Activated naive CD4-positive, alpha-beta T cell treated with anti-CD3 and anti-CD28 coated beads, Interleukin-2, amount 50 U/mL, for 24 hours (primary cell): Measurements from ENCODE around the gene SMTN.

ENCODE experiments used
- H3K27ac Mint-ChIP-seq: one replicate; pipeline ENCODE4 v1.8.0; 2021; ENCODE audit warnings: mild to moderate bottlenecking, mixed read lengths
- H3K27me3 Mint-ChIP-seq: one replicate; pipeline ENCODE4 v1.8.0; 2021; ENCODE audit warnings: mixed read lengths
- H3K36me3 Mint-ChIP-seq: one replicate; pipeline ENCODE4 v1.8.0; 2021; ENCODE audit warnings: mixed read lengths
- H3K4me1 Mint-ChIP-seq: one replicate; pipeline ENCODE4 v1.8.0; 2021; ENCODE audit warnings: mixed read lengths
- H3K4me3 Mint-ChIP-seq: one replicate; pipeline ENCODE4 v1.8.0; 2021; ENCODE audit warnings: mild to moderate bottlenecking, mixed read lengths
- H3K9me3 Mint-ChIP-seq: one replicate; pipeline ENCODE4 v1.8.0; 2021; ENCODE audit warnings: mixed read lengths

Gene SMTN

DNA sequence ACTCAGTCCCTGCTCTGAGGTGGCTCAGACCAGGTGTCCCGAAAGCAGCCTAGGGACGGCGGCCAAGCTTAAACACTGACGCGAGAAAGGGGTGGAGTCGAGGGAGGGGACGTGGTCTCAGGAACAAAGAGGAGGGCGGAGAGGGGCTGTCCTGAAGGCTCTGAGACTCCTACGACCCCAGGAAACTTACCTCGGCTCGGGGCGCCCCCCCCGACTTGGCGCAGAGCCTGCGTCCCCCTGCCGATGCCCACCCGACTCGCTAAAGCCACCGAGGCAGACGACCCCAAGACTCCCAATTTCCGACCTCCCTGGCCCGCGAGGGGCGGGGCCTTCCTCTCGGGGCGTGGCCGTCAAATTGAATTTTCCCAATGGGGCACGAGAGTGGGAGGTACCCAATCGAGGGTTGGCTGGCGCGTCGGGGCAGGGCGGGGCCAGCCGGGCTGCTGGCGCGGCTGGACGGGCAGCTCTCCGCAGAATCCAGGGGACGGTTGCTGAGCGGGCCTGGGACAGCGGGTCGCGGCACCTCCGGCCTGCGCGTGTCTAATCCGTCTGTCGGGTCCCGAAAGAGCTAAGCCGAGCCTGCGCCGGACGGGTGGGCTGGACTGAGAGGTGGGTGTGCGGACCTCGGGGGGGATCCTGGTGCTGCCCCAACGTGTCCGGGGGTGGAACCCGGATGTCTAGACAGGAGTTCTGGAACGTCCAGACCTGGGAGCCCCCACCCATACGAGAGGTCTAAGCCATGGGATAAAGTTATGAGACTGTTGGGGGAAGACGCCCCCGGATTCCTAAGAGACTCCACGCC lies at the start of gene SMTN:
SMTN (plus strand) TSS at position 471 of the 802 bp plus-strand sequence. CDS start 1,941 bp downstream, outside the sequence.
- Mint-ChIP-seq H3K4me1 (peaks cover 28% of the 10 kb centered on the region), H3K27me3 (no peaks in the 10 kb centered on the region), H3K36me3 (no peaks in the 10 kb centered on the region), H3K27ac (peak within 1 kb of the TSS; percentile 74), H3K4me3 (peak within 1 kb of the TSS; percentile 87), H3K9me3 (no peaks in the 10 kb centered on the region)

DNA sequence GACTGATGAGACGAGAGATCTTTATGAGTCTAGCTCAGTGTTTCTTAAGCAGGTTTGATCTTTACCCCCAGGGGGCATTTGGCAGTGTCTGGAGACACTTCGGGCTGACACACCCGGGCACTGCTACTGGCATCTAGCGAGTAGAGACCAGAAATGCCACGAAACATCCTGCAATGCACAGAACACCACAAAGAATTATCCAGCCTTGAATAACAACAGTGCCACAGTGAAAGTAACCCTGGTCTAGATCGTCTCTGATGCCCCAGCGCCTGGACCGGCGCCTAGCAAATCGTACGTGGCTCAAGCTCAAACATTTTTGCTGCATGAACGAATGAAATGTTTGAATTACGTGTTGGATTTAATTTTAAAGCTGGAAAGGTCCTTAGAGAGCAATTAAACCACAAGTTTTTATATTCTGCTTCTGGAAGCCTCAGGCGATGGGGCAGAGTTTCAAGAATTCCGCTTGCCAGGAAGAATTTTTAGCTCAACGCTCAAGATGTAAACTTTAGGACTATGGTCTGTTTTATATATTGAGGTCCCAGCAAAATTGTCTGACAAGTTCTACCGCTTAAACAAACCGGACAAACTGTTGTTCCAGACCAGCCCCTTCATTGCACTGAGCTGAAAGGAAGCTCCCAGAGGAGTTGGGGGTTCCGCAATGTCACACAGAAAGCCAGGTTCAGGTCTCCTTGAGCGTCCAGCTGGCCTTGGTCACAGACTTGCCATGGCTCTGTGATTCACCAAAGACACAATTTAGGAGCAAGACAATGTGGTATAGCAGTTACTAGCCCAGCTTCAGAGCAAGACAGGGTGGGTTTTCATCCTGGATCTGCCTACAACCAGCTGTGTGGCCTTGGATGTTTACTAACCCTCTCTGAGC lies 44.2 kb upstream of the SMTN start:
- no peak overlapping the region for H3K27ac Mint-ChIP-seq
- no peak overlapping the region for H3K4me3 Mint-ChIP-seq

GRCh38 chr22:31038686-31039085 lies 42.4 kb upstream of the SMTN start:
- Mint-ChIP-seq H3K4me3 (no peak overlapping the region), H3K36me3 (no peaks in the 10 kb centered on the region), H3K27ac (no peak overlapping the region), H3K9me3 (no peaks in the 10 kb centered on the region), H3K4me1 (no peaks in the 10 kb centered on the region), H3K27me3 (no peaks in the 10 kb centered on the region)

More for the DNA sequence above, 44.2 kb upstream of the SMTN start:
- H3K4me1 Mint-ChIP-seq, result no peaks in the 10 kb centered on the region
- no peaks in the 10 kb centered on the region for H3K36me3 Mint-ChIP-seq
- no peaks in the 10 kb centered on the region for H3K9me3 Mint-ChIP-seq
- no peaks in the 10 kb centered on the region for H3K27me3 Mint-ChIP-seq

DNA sequence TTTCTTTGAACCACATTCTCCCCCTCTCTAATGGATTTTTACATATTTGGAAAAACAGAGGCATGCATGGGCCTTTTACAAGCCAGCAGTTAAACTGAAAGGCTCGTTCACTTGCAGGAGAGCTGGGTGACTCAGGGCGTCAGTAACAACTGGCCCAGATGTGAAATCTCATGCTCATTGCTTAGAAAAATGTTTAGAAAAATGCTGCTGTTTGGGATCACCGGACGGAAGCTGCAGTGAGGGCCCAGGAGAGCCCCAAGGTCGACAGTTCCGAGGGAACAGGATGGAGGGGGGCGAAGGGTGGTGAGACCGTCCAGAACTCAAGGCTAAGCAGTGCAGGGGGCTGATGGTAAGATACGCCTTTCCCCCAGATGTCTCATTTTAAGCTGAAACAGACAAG lies 41.7 kb upstream of the SMTN start:
- Mint-ChIP-seq H3K4me1 (no peaks in the 10 kb centered on the region), H3K36me3 (no peaks in the 10 kb centered on the region), H3K4me3 (no peak overlapping the region), H3K27me3 (no peaks in the 10 kb centered on the region), H3K9me3 (no peaks in the 10 kb centered on the region), H3K27ac (no peak overlapping the region)

DNA sequence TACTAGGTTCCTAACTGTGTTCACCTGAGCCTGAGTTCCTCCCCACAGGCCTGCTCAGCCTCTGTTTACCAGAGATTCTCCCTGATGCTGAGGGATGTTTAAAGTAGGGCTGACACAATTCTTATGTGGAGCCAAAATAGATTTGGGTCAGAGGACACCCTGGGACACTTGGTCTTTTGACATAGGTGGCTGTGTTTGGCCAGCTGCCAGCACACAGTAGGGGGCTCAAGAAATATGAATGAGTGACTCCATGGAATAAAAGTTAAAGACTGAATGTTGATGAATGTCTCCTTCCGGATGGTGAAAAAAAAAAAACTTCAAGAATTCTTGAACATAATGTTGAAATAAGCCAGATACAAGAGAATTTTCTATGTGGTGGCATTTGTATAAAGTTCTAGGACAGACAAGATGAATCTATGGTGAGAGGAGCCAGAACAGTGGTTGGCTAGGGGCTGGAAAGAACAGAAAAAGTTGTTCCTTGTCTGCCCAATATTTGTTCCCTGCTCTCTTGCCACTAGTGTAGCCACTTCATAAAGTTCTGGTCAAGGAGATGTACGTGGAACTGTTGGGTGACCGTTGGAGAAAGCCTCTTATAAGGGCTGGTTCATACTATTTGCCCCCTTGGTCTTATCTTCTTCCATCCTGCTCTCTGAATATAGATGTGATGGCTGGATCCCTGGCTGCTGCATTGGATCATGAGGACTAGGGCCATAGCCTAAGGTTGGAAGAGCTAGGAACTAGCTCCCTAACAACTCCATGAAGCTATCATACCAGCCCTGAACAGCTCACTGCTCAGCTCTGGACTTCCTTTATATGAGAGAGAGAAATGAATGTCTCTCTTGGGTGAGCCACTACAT lies 40.3 kb upstream of the SMTN start:
- Mint-ChIP-seq H3K27me3 (peaks cover 1% of the 10 kb centered on the region), H3K4me1 (no peaks in the 10 kb centered on the region), H3K4me3 (no peak overlapping the region), H3K9me3 (no peaks in the 10 kb centered on the region), H3K36me3 (no peaks in the 10 kb centered on the region), H3K27ac (no peak overlapping the region)

GRCh38 chr22:31044262-31044861 lies 36.8 kb upstream of the SMTN start:
- peaks cover 4% of the 10 kb centered on the region for H3K9me3 Mint-ChIP-seq
- H3K36me3 Mint-ChIP-seq, result no peaks in the 10 kb centered on the region
- no peaks in the 10 kb centered on the region for H3K4me1 Mint-ChIP-seq
- no peak overlapping the region for H3K27ac Mint-ChIP-seq
- peaks cover 1% of the 10 kb centered on the region for H3K27me3 Mint-ChIP-seq
- no peak overlapping the region for H3K4me3 Mint-ChIP-seq

DNA sequence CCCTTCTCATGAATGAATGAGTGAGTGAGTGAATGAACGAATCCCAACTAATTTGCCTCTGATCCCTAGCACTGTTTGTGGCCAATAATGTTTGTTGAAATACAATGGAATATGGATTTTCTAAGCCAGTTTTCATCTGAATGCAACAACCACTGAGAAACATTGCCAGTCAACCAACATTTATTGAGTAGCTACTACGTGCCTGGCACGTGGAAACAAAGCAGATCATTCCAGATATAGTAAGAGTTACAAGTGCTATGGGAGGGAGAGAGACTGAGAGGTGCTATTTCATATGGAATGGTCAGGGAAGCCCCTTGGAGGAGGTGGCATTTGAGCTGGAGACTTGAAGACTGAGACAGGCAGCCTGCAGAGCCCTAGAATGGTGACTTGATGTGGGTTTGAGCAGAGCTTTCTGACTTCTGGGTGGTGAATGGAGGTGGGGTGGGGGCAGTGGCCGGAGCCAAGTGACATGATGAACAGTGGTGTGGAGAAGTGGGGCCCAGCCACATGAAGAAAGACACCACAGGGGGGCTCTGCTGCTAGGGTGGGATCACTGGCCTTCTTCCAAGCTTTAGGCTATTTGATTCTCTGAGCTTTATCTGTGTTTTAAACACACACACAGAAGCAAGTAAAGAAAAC lies 35.1 kb upstream of the SMTN start:
- Mint-ChIP-seq H3K27me3 (peaks cover 1% of the 10 kb centered on the region), H3K9me3 (peaks cover 4% of the 10 kb centered on the region), H3K27ac (no peak overlapping the region), H3K36me3 (no peaks in the 10 kb centered on the region), H3K4me1 (no peaks in the 10 kb centered on the region), H3K4me3 (no peak overlapping the region)

DNA sequence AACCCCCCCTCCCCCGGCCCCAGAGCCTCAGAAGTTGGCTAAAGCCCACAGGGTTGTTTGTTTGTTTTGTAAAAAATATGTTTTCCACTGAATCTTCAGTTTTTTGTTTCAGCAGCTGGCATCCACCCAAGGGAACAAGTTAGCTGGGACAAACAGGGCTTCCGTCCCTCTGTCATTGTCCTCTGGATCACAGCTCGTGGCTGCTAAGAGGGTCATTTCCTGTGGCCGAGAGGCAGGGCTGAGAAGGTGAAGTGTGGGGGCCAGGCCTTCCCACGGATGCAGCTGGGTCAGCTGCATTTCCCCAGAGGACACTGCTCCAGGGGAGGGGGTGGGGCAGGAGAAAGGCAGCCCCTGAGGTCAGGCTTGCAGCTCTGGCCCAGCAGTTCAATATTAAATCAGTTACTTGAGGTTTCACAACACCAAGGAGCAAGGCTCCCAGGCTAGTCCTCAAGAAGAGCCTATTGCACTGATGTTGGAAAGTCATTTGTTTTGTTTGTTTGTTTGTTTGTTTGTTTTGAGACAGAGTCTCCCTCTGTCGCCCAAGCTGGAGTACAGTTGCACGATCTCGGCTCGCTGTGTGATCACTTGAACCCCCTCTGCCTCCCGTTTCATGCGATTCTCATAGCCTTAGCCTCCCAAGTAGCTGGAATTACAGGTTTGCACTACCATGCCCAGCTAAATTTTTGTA lies 34.4 kb upstream of the SMTN start:
- Mint-ChIP-seq H3K4me1 (no peaks in the 10 kb centered on the region), H3K27ac (no peak overlapping the region), H3K4me3 (no peak overlapping the region), H3K27me3 (peaks cover 1% of the 10 kb centered on the region), H3K9me3 (peaks cover 4% of the 10 kb centered on the region), H3K36me3 (no peaks in the 10 kb centered on the region)

DNA sequence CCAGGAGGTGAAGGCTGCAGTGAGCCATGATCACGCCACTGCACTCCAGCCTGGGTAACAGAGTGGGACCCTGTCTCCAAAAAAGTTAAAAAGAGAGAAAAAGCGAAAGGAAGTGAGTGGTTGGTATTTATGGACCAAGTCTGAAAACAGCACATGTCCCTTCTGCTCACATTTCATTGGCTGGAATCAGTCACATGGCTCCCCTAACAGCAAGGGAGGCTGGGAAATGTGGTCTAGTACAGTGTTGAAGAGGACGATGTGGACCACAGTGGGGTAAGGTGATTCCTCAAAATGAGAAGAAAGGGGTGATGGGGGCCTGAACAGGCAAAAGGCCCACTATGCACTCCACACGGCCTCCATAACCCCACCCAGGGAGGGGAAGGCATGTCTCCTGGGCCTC lies 32.5 kb upstream of the SMTN start:
- peaks cover 4% of the 10 kb centered on the region for H3K9me3 Mint-ChIP-seq
- no peak overlapping the region for H3K4me3 Mint-ChIP-seq
- H3K27me3 Mint-ChIP-seq, result peaks cover 1% of the 10 kb centered on the region
- H3K27ac Mint-ChIP-seq, result no peak overlapping the region
- H3K36me3 Mint-ChIP-seq, result no peaks in the 10 kb centered on the region
- H3K4me1 Mint-ChIP-seq, result no peaks in the 10 kb centered on the region

- Mint-ChIP-seq H3K4me1 (no peaks in the 10 kb centered on the region), H3K27ac (no peak overlapping the region), H3K36me3 (no peaks in the 10 kb centered on the region), H3K4me3 (no peak overlapping the region), H3K27me3 (peaks cover 1% of the 10 kb centered on the region), H3K9me3 (peaks cover 4% of the 10 kb centered on the region)
Measured at GRCh38 chr22:31049815-31050420, 31.2 kb upstream of the SMTN start.

- Mint-ChIP-seq H3K4me3 (no peak overlapping the region), H3K9me3 (no peaks in the 10 kb centered on the region), H3K4me1 (no peaks in the 10 kb centered on the region), H3K36me3 (no peaks in the 10 kb centered on the region), H3K27ac (no peak overlapping the region), H3K27me3 (no peaks in the 10 kb centered on the region)
Measured at GRCh38 chr22:31055117-31055634, 25.9 kb upstream of the SMTN start.

DNA sequence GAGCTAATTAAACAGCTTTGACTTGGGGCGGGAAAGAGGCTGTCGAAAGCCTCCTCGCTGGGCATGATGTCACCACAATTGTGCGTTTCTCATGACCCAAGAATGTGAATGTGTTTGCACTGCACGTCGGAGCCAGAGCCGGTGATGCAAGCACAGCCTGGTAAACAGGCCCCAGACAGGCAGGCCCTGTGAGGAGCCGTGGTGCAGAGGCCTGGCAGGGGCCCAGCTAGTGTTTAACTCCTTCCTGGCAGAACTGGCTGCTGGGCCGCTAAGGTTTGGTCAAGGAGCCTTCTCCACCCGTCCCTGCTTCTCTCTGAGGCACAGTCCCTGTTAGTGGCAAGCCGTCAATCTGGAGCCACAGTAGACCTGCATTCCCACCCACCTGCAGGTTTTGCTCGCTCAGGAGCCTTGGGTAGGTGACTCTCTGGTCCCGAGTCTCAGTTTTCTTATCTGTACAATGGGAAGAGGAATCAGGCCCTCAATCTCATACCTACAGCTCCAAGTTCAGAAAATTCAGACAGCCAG lies 25.4 kb upstream of the SMTN start:
- Mint-ChIP-seq H3K27ac (no peak overlapping the region), H3K27me3 (no peaks in the 10 kb centered on the region), H3K4me3 (no peak overlapping the region), H3K36me3 (no peaks in the 10 kb centered on the region), H3K9me3 (no peaks in the 10 kb centered on the region), H3K4me1 (no peaks in the 10 kb centered on the region)

DNA sequence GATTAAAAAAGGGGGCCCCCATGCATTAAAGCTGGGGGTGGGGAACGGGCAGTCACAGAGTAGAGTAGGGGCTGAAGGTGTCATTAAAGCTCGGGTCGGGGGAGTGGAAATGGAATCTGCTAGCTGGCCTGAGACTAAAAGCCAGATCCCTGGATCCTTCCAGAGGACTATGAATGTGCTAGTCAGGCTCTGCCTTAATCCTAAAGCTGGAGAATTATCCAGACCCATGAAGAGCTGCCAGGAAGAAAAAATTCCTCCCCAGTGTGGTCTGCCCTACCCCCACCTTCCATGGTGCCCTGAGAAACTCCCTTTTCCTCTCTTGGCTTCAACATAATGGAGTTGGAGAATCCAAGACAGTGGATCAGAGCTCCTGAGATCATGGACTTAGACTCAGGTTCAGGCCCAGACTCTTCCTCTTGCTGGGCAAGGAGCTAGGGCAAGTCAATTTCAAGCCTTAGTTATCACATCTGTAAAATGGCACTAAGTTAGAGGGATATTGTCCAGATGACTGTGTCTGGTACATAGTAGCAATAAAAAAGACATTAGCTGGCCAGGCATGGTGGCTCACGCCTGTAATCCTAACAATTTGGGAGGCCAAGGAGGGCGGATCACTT lies 24.0 kb upstream of the SMTN start:
- H3K27me3 Mint-ChIP-seq, result no peaks in the 10 kb centered on the region
- H3K9me3 Mint-ChIP-seq, result no peaks in the 10 kb centered on the region
- no peak overlapping the region for H3K4me3 Mint-ChIP-seq
- no peak overlapping the region for H3K27ac Mint-ChIP-seq
- H3K36me3 Mint-ChIP-seq, result no peaks in the 10 kb centered on the region
- no peaks in the 10 kb centered on the region for H3K4me1 Mint-ChIP-seq
